Measurements from ENCODE around the gene PHETA1. TPM values are rescaled to one million over a fixed set of nuclear protein-coding genes. Genes with fewer than 3 reads are reported as not detected.

PHETA1 gene
- total and polyA plus RNA-seq, 10 of the 15 experiments (the other 5 are each of a cell fraction or from before 2014, with no cell fraction given), result 0.02 to 1.3 (median 0.51) TPM; not detected in 1

GRCh38 chr12:111406474-111407376 lies 37.8 kb upstream of the PHETA1 start:
- FAIRE-seq (no peak), DNase-seq (ENCODE audit: low read depth, low spot score) (no peak), ATAC-seq (peak; percentile 0; the same call in 2 of the 3 replicates)
- SMC1A ChIA-PET (ENCODE audit: uncharacterized antibody, unreplicated experiment), result interaction anchor here (2.6 to 22.6 kb wide), 5 partner anchors 23 to 50 kb away, joined by 20 to 605 read pairs (median 38); no protein-coding TSS in a partner anchor
- peaks cover 59% of the 10 kb centered on the region for H3K79me2 ChIP-seq (ENCODE audit: control insufficient read depth, insufficient read depth, low read length)
- RAD21 ChIA-PET (ENCODE audit: unreplicated experiment), result interaction anchor here (1.6 to 19.6 kb wide), 3 partner anchors 10 to 37 kb away, joined by 7 to 804 read pairs (median 34); no protein-coding TSS in a partner anchor
- in situ Hi-C loops (cut with MboI), result no loop called here
- H3K27me3 ChIP-seq (replicated peaks in 1 of 2; ENCODE audit: control insufficient read depth in 2 of 2, insufficient read depth in 2 of 2, low read length in 1 of 2), result no peaks in the 10 kb centered on the region
- no TSS peak for BruUV-seq (replicated peaks)
- H3K4me1 ChIP-seq (ENCODE audit: control insufficient read depth, insufficient read depth, low read length), result peaks cover 55% of the 10 kb centered on the region
- POLR2A ChIA-PET, result interaction anchor here (1.5 to 13.2 kb wide), 3 partner anchors 24 to 37 kb away, joined by 4 to 188 read pairs (median 71); no protein-coding TSS in a partner anchor
- H2AFZ ChIP-seq (ENCODE audit: control insufficient read depth, low read depth, low read length), result no peak overlapping the region
- H3K27ac ChIP-seq (ENCODE audit: control insufficient read depth, insufficient read depth), result peak overlapping the region; percentile 91
- H3K9me3 ChIP-seq (replicated peaks; ENCODE audit: control insufficient read depth, insufficient read depth, low read length), result no peaks in the 10 kb centered on the region
- peak overlapping the region; percentile 95 for H3K9ac ChIP-seq (ENCODE audit: control insufficient read depth, insufficient read depth, low read length)
- peaks cover 0 to 4% of the 10 kb centered on the region in 2 experiments; a peak in 2 of 4 replicates for H3K36me3 ChIP-seq (ENCODE audit: control insufficient read depth in 2 of 2, insufficient read depth in 2 of 2, low read length in 1 of 2)
- peak overlapping the region; percentile 96 for H3K4me2 ChIP-seq (ENCODE audit: control insufficient read depth, insufficient read depth)
- H3K4me3 ChIP-seq, result peak overlapping the region; percentile 96
- intact Hi-C loops (cut with micrococcal nuclease; ENCODE audit: unreplicated experiment), result no loop called here
- H4K20me1 ChIP-seq (ENCODE audit: control insufficient read depth, insufficient read depth), result 0 out of 2 replicates have a peak, but pooled peaks cover 6% of the 10 kb centered on the region
- WGBS (ENCODE audit: insufficient coverage, insufficient replicate concordance, low lambda C conversion rate, missing lambda C conversion rate), result under 1% methylated on average over 34 of the region's 34 CpGs
- CTCF ChIA-PET, result interaction anchor here (0.6 to 27.0 kb wide), 5 partner anchors 9 to 852 kb away, joined by 4 to 1117 read pairs (median 23); no protein-coding TSS in a partner anchor
- TF ChIP-seq IKZF1 (conservative IDR thresholded peaks at IDR 0.05) (peak; percentile 82), RUNX3 (IDR thresholded peaks at IDR 0.05; ENCODE audit: low read length) (no peak), EP300 (IDR thresholded peaks at IDR 0.05; ENCODE audit: borderline replicate concordance in 1 of 2, control insufficient read depth in 1 of 2, low read depth in 2 of 2, low read length in 2 of 2) (peak; percentile 36 to 61; a peak in 2 of 4 replicates), BHLHE40 (IDR thresholded peaks at IDR 0.05; ENCODE audit: borderline replicate concordance in 1 of 2, low read depth in 2 of 2, low read length in 1 of 2) (peak in 1 of 2 experiments; percentile 23; a peak in 1 of 4 replicates), IRF5 (IDR thresholded peaks at IDR 0.05; ENCODE audit: borderline replicate concordance) (no peak), PRDM15 (CRISPR knock-in tag; IDR thresholded peaks at IDR 0.05) (no peak), KAT2A (conservative IDR thresholded peaks at IDR 0.05; ENCODE audit: control insufficient read depth, low read depth, low read length) (no peak), ZZZ3 (IDR thresholded peaks at IDR 0.05; ENCODE audit: control insufficient read depth, insufficient read length, low read depth) (no peak), POLR2AphosphoS5 (IDR thresholded peaks at IDR 0.05; ENCODE audit: low read length) (peak; percentile 43; the same call in 1 of the 2 replicates), RCOR1 (conservative IDR thresholded peaks at IDR 0.05; ENCODE audit: low read depth, low read length) (no peak), SPI1 (IDR thresholded peaks at IDR 0.05; ENCODE audit: borderline replicate concordance, insufficient read depth, low read depth, low read length) (peak; percentile 87), NR2F1 (conservative IDR thresholded peaks at IDR 0.05) (peak; percentile 71), JUNB (IDR thresholded peaks at IDR 0.05) (peak; percentile 7; the same call in 1 of the 2 replicates), FOXK2 (IDR thresholded peaks at IDR 0.05) (no peak)
- TF ChIP-seq, protein P1, sequence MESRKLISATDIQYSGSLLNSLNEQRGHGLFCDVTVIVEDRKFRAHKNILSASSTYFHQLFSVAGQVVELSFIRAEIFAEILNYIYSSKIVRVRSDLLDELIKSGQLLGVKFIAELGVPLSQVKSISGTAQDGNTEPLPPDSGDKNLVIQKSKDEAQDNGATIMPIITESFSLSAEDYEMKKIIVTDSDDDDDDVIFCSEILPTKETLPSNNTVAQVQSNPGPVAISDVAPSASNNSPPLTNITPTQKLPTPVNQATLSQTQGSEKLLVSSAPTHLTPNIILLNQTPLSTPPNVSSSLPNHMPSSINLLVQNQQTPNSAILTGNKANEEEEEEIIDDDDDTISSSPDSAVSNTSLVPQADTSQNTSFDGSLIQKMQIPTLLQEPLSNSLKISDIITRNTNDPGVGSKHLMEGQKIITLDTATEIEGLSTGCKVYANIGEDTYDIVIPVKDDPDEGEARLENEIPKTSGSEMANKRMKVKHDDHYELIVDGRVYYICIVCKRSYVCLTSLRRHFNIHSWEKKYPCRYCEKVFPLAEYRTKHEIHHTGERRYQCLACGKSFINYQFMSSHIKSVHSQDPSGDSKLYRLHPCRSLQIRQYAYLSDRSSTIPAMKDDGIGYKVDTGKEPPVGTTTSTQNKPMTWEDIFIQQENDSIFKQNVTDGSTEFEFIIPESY (IDR thresholded peaks at IDR 0.05), result no peak

Data from GM12878 (cell line).